H9 (cell line): ENCODE measurements around the gene SNRPD1. TPM values are rescaled to one million over a fixed set of nuclear protein-coding genes. Genes with fewer than 3 reads are reported as not detected.
A peak's percentile ranks its signal among the peaks of the same experiment; 100 is the strongest.

Source experiments
- DNase-seq: peaks from one replicate; pipeline ENCODE4 v3.0.0-alpha.2; 2017
- H2AFZ ChIP-seq: one replicate; pipeline ENCODE4 v1.6.1; 2013; ENCODE audit warnings: mild to moderate bottlenecking, low read length, control low read depth, moderate library complexity
- H2AK5ac ChIP-seq: 2 replicates; pipeline ENCODE4 v1.6.1; 2013; ENCODE audit warnings: low read length, control low read depth, mixed read lengths; ENCODE audit not compliant: insufficient read length
- H2BK120ac ChIP-seq: one replicate; pipeline ENCODE4 v1.6.1; 2013; ENCODE audit warnings: low read depth, mild to moderate bottlenecking, low read length, control low read depth, inconsistent platforms; ENCODE audit not compliant: poor library complexity, severe bottlenecking
- H2BK12ac ChIP-seq: 2 replicates; pipeline ENCODE4 v1.6.1; 2013; ENCODE audit warnings: low read length, control low read depth, mixed read lengths, low read depth; ENCODE audit not compliant: insufficient read length
- H2BK15ac ChIP-seq: 2 replicates; pipeline ENCODE4 v1.6.1; 2013; ENCODE audit warnings: low read depth, low read length, control low read depth
- H2BK20ac ChIP-seq: one replicate; pipeline ENCODE4 v1.6.1; 2013; ENCODE audit warnings: low read depth, mild to moderate bottlenecking, low read length, control low read depth, inconsistent platforms; ENCODE audit not compliant: poor library complexity, severe bottlenecking
- H2BK5ac ChIP-seq: 2 replicates; pipeline ENCODE4 v1.6.1; 2013; ENCODE audit warnings: low read length, control low read depth, mixed read lengths; ENCODE audit not compliant: insufficient read length
- H3K14ac ChIP-seq: 2 replicates; pipeline ENCODE4 v1.6.1; 2013; ENCODE audit warnings: low read length, control low read depth; ENCODE audit not compliant: insufficient read depth
- H3K18ac ChIP-seq: 2 replicates; pipeline ENCODE4 v1.6.1; 2013; ENCODE audit warnings: low read depth, mild to moderate bottlenecking, mixed read lengths, low read length, control low read depth; ENCODE audit not compliant: insufficient read length
- H3K23ac ChIP-seq: 2 replicates; pipeline ENCODE4 v1.6.1; 2013; ENCODE audit warnings: low read length, control low read depth, mixed read lengths, low read depth; ENCODE audit not compliant: insufficient read length
- H3K23me2 ChIP-seq: 2 replicates; pipeline ENCODE4 v1.6.1; 2013; ENCODE audit warnings: low read depth, mild to moderate bottlenecking, mixed read lengths, low read length, control low read depth; ENCODE audit not compliant: insufficient read length, poor library complexity, severe bottlenecking
- H3K27ac ChIP-seq: 2 replicates; pipeline ENCODE4 v1.5.1; 2013; ENCODE audit warnings: low read length, control low read depth, mixed read lengths, low read depth; ENCODE audit not compliant: insufficient read length
- H3K27me3 ChIP-seq: 2 replicates; pipeline ENCODE4 v1.6.1; 2013; ENCODE audit warnings: low read length, control low read depth, inconsistent platforms; ENCODE audit not compliant: insufficient read depth
- H3K4ac ChIP-seq: 2 replicates; pipeline ENCODE4 v1.6.1; 2013; ENCODE audit warnings: low read depth, mild to moderate bottlenecking, control low read depth, inconsistent platforms, low read length, moderate library complexity
- H3K4me1 ChIP-seq: 2 replicates; pipeline ENCODE4 v1.6.1; 2013; ENCODE audit warnings: low read length, control low read depth, inconsistent platforms; ENCODE audit not compliant: insufficient read depth
- H3K4me2 ChIP-seq: 2 replicates; pipeline ENCODE4 v1.6.1; 2013; ENCODE audit warnings: low read length, control low read depth, mixed read lengths; ENCODE audit not compliant: insufficient read length, insufficient read depth
- H3K56ac ChIP-seq: 2 replicates; pipeline ENCODE4 v1.6.1; 2013; ENCODE audit warnings: low read depth, mild to moderate bottlenecking, mixed read lengths, low read length, control low read depth; ENCODE audit not compliant: insufficient read length
- H3K79me1 ChIP-seq: 2 replicates; pipeline ENCODE4 v1.6.1; 2013; ENCODE audit warnings: low read depth, mild to moderate bottlenecking, moderate library complexity, low read length, control low read depth, inconsistent platforms; ENCODE audit not compliant: insufficient read depth, poor library complexity, severe bottlenecking
- H3K79me2 ChIP-seq: 2 replicates; pipeline ENCODE4 v1.6.1; 2013; ENCODE audit warnings: low read length, control low read depth, inconsistent platforms; ENCODE audit not compliant: insufficient read depth
- H3K9ac ChIP-seq: 2 replicates; pipeline ENCODE4 v1.6.1; 2013; ENCODE audit warnings: low read length, control low read depth, mixed read lengths; ENCODE audit not compliant: insufficient read length; ENCODE audit errors: extremely low read depth
- H3K9me3 ChIP-seq: one replicate; pipeline ENCODE4 v1.6.1; 2013; ENCODE audit warnings: low read depth, low read length, inconsistent platforms; ENCODE audit not compliant: control insufficient read depth
- H3T11ph ChIP-seq: one replicate; pipeline ENCODE4 v1.6.1; 2013; ENCODE audit warnings: mild to moderate bottlenecking, low read length, control low read depth, inconsistent platforms
- H4K20me1 ChIP-seq: one replicate; pipeline ENCODE4 v1.6.1; 2013; ENCODE audit not compliant: control insufficient read depth, insufficient read length, insufficient read depth
- H4K5ac ChIP-seq: 2 replicates; pipeline ENCODE4 v1.6.1; 2013; ENCODE audit warnings: low read depth, mild to moderate bottlenecking, mixed read lengths, low read length, control low read depth; ENCODE audit not compliant: insufficient read length
- H4K8ac ChIP-seq: replicated peaks from 2 replicates; pipeline ENCODE4 v1.6.1; 2013; ENCODE audit warnings: low read length, control low read depth, mixed read lengths, low read depth; ENCODE audit not compliant: insufficient read length
- H4K91ac ChIP-seq: 2 replicates; pipeline ENCODE4 v1.6.1; 2013; ENCODE audit warnings: low read depth, mild to moderate bottlenecking, moderate library complexity, mixed read lengths, low read length, control low read depth; ENCODE audit not compliant: insufficient read length
- H3K27ac Mint-ChIP-seq, 3 experiments: 2 replicates in 2 of 3; 3 replicates in 1 of 3; pipeline ENCODE4 v1.8.0; 2020 to 2021; ENCODE audit warnings: mixed read lengths in 3 of 3, mild to moderate bottlenecking in 1 of 3, moderate library complexity in 1 of 3
- H3K27me3 Mint-ChIP-seq: 2 replicates; pipeline ENCODE4 v1.8.0; 2021; ENCODE audit warnings: low read depth, mild to moderate bottlenecking, moderate library complexity, mixed read lengths
- H3K36me3 Mint-ChIP-seq, 3 experiments: 2 replicates in 2 of 3; 3 replicates in 1 of 3; pipeline ENCODE4 v1.8.0; 2020 to 2021; ENCODE audit warnings: low read depth in 3 of 3, mixed read lengths in 3 of 3; ENCODE audit not compliant: insufficient read depth in 1 of 3
- H3K4me1 Mint-ChIP-seq, 2 experiments: 2 replicates each; pipeline ENCODE4 v1.8.0; 2020; ENCODE audit warnings: mixed read lengths in 2 of 2
- H3K4me3 Mint-ChIP-seq, 2 experiments: 2 replicates in 1 of 2; 3 replicates in 1 of 2; pipeline ENCODE4 v1.8.0; 2020 to 2021; ENCODE audit warnings: mild to moderate bottlenecking in 2 of 2, mixed read lengths in 2 of 2, moderate library complexity in 1 of 2
- H3K9me3 Mint-ChIP-seq, 2 experiments: 2 replicates in 1 of 2; 3 replicates in 1 of 2; pipeline ENCODE4 v1.8.0; 2020; ENCODE audit warnings: mild to moderate bottlenecking in 2 of 2, mixed read lengths in 2 of 2, moderate library complexity in 1 of 2
- WGBS: extraction: QIAGEN DNeasy Blood & Tissue Kit; methylation state at CpG from one replicate; pipeline ENCODE4 v1.1.7; 2013; ENCODE audit warnings: missing lambda C conversion rate, low lambda C conversion rate, mixed read lengths; ENCODE audit not compliant: insufficient read length; ENCODE audit errors: extremely low coverage; 5-methylcytosine and 5-hydroxymethylcytosine counted together
- total RNA-seq: library from RNA; stranded (reverse); gene quantifications from 2 replicates; pipeline ENCODE4 v1.2.1, GENCODE V29; 2021
- TF ChIP-seq, protein P1 (sequence below): fragments of 200-600 bp; sonication (generic); conservative IDR thresholded peaks from 3 replicates; pipeline ENCODE4 v1.8.0; 2021; ENCODE audit warnings: antibody characterized with exemption, mild to moderate bottlenecking

The SNRPD1 gene
- total RNA-seq, 1 experiment from 2014 or later, result 178 TPM

DNA sequence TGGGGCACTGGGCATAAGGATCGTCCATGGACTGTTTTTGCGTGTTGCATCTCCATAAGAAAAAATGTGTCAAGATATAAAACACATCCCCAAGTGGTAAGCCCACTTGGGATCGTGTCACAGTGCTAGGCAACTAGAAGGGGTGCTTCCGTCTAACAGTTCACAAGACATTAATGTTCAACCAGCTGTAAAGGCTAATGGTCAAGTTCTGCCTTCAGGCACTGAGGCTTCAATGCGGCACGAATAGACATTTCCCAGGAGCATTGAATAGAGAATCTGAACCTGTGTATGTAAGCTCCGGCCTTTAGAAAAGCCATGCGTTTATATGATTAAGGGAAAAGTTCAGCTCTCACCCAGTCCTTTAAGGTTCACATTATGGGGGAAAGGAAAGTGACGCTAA is 50.5 kb downstream of the SNRPD1 start:
- peak overlapping the region in 1 of 3 experiments; percentile 51; a peak in 1 of 7 replicates for H3K27ac Mint-ChIP-seq
- H3K23ac ChIP-seq, result no peak overlapping the region
- H4K5ac ChIP-seq, result no peak overlapping the region
- H2BK120ac ChIP-seq, result no peak overlapping the region
- no peaks in the 10 kb centered on the region for H3K27me3 Mint-ChIP-seq
- H2BK15ac ChIP-seq, result no peak overlapping the region
- H3K4me3 Mint-ChIP-seq, result no peak overlapping the region
- H2AK5ac ChIP-seq, result no peak overlapping the region
- H4K91ac ChIP-seq, result no peak overlapping the region
- no peak overlapping the region for H3T11ph ChIP-seq
- H3K9me3 Mint-ChIP-seq, result no peaks in the 10 kb centered on the region
- TF ChIP-seq, protein P1, sequence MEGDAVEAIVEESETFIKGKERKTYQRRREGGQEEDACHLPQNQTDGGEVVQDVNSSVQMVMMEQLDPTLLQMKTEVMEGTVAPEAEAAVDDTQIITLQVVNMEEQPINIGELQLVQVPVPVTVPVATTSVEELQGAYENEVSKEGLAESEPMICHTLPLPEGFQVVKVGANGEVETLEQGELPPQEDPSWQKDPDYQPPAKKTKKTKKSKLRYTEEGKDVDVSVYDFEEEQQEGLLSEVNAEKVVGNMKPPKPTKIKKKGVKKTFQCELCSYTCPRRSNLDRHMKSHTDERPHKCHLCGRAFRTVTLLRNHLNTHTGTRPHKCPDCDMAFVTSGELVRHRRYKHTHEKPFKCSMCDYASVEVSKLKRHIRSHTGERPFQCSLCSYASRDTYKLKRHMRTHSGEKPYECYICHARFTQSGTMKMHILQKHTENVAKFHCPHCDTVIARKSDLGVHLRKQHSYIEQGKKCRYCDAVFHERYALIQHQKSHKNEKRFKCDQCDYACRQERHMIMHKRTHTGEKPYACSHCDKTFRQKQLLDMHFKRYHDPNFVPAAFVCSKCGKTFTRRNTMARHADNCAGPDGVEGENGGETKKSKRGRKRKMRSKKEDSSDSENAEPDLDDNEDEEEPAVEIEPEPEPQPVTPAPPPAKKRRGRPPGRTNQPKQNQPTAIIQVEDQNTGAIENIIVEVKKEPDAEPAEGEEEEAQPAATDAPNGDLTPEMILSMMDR, result no peak
- H3K36me3 Mint-ChIP-seq, result peaks cover 0 to 13% (median 4%) of the 10 kb centered on the region in 3 experiments; a peak in 2 of 7 replicates
- H4K20me1 ChIP-seq, result no peaks in the 10 kb centered on the region
- H2BK5ac ChIP-seq, result no peak overlapping the region
- no peak overlapping the region for H2AFZ ChIP-seq
- no peak overlapping the region for H3K9ac ChIP-seq
- H3K27ac ChIP-seq, result no peak overlapping the region
- no peak overlapping the region for H2BK12ac ChIP-seq
- H3K4me1 ChIP-seq, result no peaks in the 10 kb centered on the region
- H3K79me1 ChIP-seq, result no peaks in the 10 kb centered on the region
- no peak overlapping the region for H3K56ac ChIP-seq
- H3K18ac ChIP-seq, result no peak overlapping the region
- no peak for DNase-seq
- no peak overlapping the region for H3K4ac ChIP-seq
- no peak overlapping the region for H4K8ac ChIP-seq
- no peak overlapping the region for H3K14ac ChIP-seq
- no peaks in the 10 kb centered on the region for H3K23me2 ChIP-seq
- no peak overlapping the region for H3K4me2 ChIP-seq
- H3K9me3 ChIP-seq, result no peaks in the 10 kb centered on the region
- H3K4me1 Mint-ChIP-seq, result 0 out of 4 replicates have a peak, but pooled peaks cover 0 to 3% of the 10 kb centered on the region in 2 experiments
- no CpG with 5 or more reads among the region's 9 CpGs for WGBS
- H2BK20ac ChIP-seq, result no peak overlapping the region
- no peaks in the 10 kb centered on the region for H3K79me2 ChIP-seq
- no peaks in the 10 kb centered on the region for H3K27me3 ChIP-seq
